ENCODE results near the gene CHST3.
"Not testable (repeated sequence)": the region's sequence is repeated elsewhere in the genome, so short reads cannot be mapped to it uniquely, and the experiment has no call there.

CHST3 gene

GRCh38 chr10:71972746-71973695 lies 8.8 kb downstream of the CHST3 start:
- DNase-seq (ENCODE audit: low read depth in 1 of 2, low spot score in 1 of 2) = no peak

- DNase-seq (ENCODE audit: low read depth in 1 of 2, low spot score in 1 of 2) = no peak
These were observed 9.7 kb downstream of the CHST3 start for GRCh38 chr10:71973777-71974488.

GRCh38 chr10:71974489-71975021 lies 10.4 kb downstream of the CHST3 start:
- DNase-seq (ENCODE audit: low read depth in 1 of 2, low spot score in 1 of 2) = peak in 1 of 2 donors; percentile 13

- DNase-seq (ENCODE audit: low read depth in 1 of 2, low spot score in 1 of 2) = no peak
These were observed 11.1 kb downstream of the CHST3 start for GRCh38 chr10:71975087-71975870.

- DNase-seq (ENCODE audit: low read depth in 1 of 2, low spot score in 1 of 2) = no peak
These were observed 11.9 kb downstream of the CHST3 start for GRCh38 chr10:71975871-71976725.

- DNase-seq (ENCODE audit: low read depth in 1 of 2, low spot score in 1 of 2) = not testable (repeated sequence)
These were observed 13.4 kb downstream of the CHST3 start for GRCh38 chr10:71977614-71977903.

- DNase-seq (ENCODE audit: low read depth in 1 of 2, low spot score in 1 of 2) = no peak
These were observed 14.3 kb downstream of the CHST3 start for GRCh38 chr10:71978476-71978875.

GRCh38 chr10:71978988-71979691 lies 14.9 kb downstream of the CHST3 start:
- DNase-seq (ENCODE audit: low read depth in 1 of 2, low spot score in 1 of 2) = no peak

- no peak for DNase-seq (ENCODE audit: low read depth in 1 of 2, low spot score in 1 of 2)
These were observed 15.5 kb downstream of the CHST3 start for GRCh38 chr10:71979692-71980062.

- no peak for DNase-seq (ENCODE audit: low read depth in 1 of 2, low spot score in 1 of 2)
These were observed 16.2 kb downstream of the CHST3 start for GRCh38 chr10:71980181-71981014.

GRCh38 chr10:71981015-71981875 lies 17.1 kb downstream of the CHST3 start:
- DNase-seq (ENCODE audit: low read depth in 1 of 2, low spot score in 1 of 2) = no peak

- DNase-seq (ENCODE audit: low read depth in 1 of 2, low spot score in 1 of 2) = no peak
These were observed 17.7 kb downstream of the CHST3 start for GRCh38 chr10:71981876-71982230.

GRCh38 chr10:71982269-71983178 lies 18.3 kb downstream of the CHST3 start:
- no peak for DNase-seq (ENCODE audit: low read depth in 1 of 2, low spot score in 1 of 2)

- DNase-seq (ENCODE audit: low read depth in 1 of 2, low spot score in 1 of 2) = no peak
These were observed 20.1 kb downstream of the CHST3 start for GRCh38 chr10:71984126-71984808.

- DNase-seq (ENCODE audit: low read depth in 1 of 2, low spot score in 1 of 2) = no peak
These were observed 20.7 kb downstream of the CHST3 start for GRCh38 chr10:71984809-71985388.

All from stimulated activated CD4-positive, alpha-beta T cell treated with anti-CD3 and anti-CD28 coated beads, Interleukin-15, amount 100 ng/mL, for 1 hour (primary cell).